ENCODE measurements around the gene PADI6. TPM values are rescaled to one million over a fixed set of nuclear protein-coding genes. Genes with fewer than 3 reads are reported as not detected.

PADI6 gene
- total and polyA plus RNA-seq, 10 of the 15 experiments (the other 5 are each of a cell fraction or from before 2014, with no cell fraction given) = not detected

DNA sequence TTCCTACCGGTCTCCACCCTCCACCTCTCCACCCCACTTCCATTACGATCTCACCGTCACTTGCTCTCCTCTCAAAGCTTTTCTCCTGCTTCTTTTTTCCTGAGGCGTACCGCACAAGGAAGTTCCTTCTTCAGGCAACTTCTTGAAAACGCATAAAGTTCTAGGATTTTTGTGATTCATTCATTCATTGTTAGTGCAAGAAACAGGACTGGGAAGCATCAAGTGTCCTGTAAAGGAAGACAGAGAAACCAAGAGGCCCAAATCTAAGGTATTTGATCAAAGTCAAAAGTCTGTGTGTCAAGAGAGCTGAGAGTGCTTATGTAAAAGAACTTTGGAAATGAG lies 68.8 kb downstream of the PADI6 start:
- DNase-seq (ENCODE audit: low read depth, low spot score) (no peak), ATAC-seq (no peak), FAIRE-seq (no peak)
- intact Hi-C loops (cut with micrococcal nuclease; ENCODE audit: unreplicated experiment) (no loop called here), in situ Hi-C loops (cut with MboI) (no loop called here)
- Histone ChIP-seq H3K4me2 (ENCODE audit: control insufficient read depth, insufficient read depth) (no peak overlapping the region; the same call in 1 of the 2 replicates), H3K79me2 (ENCODE audit: control insufficient read depth, insufficient read depth, low read length) (peaks cover 31% of the 10 kb centered on the region), H3K27ac (ENCODE audit: control insufficient read depth, insufficient read depth) (no peak overlapping the region; the same call in 1 of the 2 replicates), H2AFZ (ENCODE audit: control insufficient read depth, low read depth, low read length) (no peak overlapping the region), H4K20me1 (ENCODE audit: control insufficient read depth, insufficient read depth) (peaks cover 3% of the 10 kb centered on the region; the same call in 1 of the 2 replicates), H3K27me3 (replicated peaks in 1 of 2; ENCODE audit: control insufficient read depth in 2 of 2, insufficient read depth in 2 of 2, low read length in 1 of 2) (no peaks in the 10 kb centered on the region), H3K4me3 (0 out of 2 replicates have a peak overlapping the region, but pooled peaks have one; percentile 28), H3K9ac (ENCODE audit: control insufficient read depth, insufficient read depth, low read length) (no peak overlapping the region), H3K36me3 (ENCODE audit: control insufficient read depth in 2 of 2, insufficient read depth in 2 of 2, low read length in 1 of 2) (0 out of 4 replicates have a peak, but pooled peaks cover 2 to 5% of the 10 kb centered on the region in 2 experiments), H3K4me1 (ENCODE audit: control insufficient read depth, insufficient read depth, low read length) (peaks cover 23% of the 10 kb centered on the region), H3K9me3 (replicated peaks; ENCODE audit: control insufficient read depth, insufficient read depth, low read length) (no peaks in the 10 kb centered on the region)
- no TSS peak for BruUV-seq (replicated peaks)
- CTCF ChIA-PET = interaction anchor here (0.9 to 1.4 kb wide), 4 partner anchors 11 to 146 kb away, joined by 3 to 7 read pairs (median 4); no protein-coding TSS in a partner anchor
- SMC1A ChIA-PET (ENCODE audit: uncharacterized antibody, unreplicated experiment) = no interaction called here
- WGBS (ENCODE audit: insufficient coverage, insufficient replicate concordance, low lambda C conversion rate, missing lambda C conversion rate) = 78% methylated on average over 6 of the region's 6 CpGs
- POLR2A ChIA-PET = no interaction called here
- RAD21 ChIA-PET (ENCODE audit: unreplicated experiment) = no interaction called here
- TF ChIP-seq KDM1A (IDR thresholded peaks at IDR 0.05; ENCODE audit: borderline replicate concordance) (no peak), CHD1 (IDR thresholded peaks at IDR 0.05; ENCODE audit: low read depth, low read length) (no peak), EP300 (IDR thresholded peaks at IDR 0.05; ENCODE audit: borderline replicate concordance in 1 of 2, control insufficient read depth in 1 of 2, low read depth in 2 of 2, low read length in 2 of 2) (no peak), EGR1 (IDR thresholded peaks at IDR 0.05; ENCODE audit: borderline replicate concordance in 1 of 2, low read depth in 2 of 2, low read length in 2 of 2) (no peak), EZH2 (IDR thresholded peaks at IDR 0.05; ENCODE audit: borderline replicate concordance, control insufficient read depth, low read depth, low read length) (no peak), YBX1 (IDR thresholded peaks at IDR 0.05) (no peak), SRF (IDR thresholded peaks at IDR 0.05; ENCODE audit: low read depth in 2 of 2, low read length in 2 of 2) (no peak), FOXM1 (IDR thresholded peaks at IDR 0.05; ENCODE audit: low read depth, low read length) (no peak)
- TF ChIP-seq, protein P1, sequence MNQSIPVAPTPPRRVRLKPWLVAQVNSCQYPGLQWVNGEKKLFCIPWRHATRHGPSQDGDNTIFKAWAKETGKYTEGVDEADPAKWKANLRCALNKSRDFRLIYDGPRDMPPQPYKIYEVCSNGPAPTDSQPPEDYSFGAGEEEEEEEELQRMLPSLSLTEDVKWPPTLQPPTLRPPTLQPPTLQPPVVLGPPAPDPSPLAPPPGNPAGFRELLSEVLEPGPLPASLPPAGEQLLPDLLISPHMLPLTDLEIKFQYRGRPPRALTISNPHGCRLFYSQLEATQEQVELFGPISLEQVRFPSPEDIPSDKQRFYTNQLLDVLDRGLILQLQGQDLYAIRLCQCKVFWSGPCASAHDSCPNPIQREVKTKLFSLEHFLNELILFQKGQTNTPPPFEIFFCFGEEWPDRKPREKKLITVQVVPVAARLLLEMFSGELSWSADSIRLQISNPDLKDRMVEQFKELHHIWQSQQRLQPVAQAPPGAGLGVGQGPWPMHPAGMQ (IDR thresholded peaks at IDR 0.05; ENCODE audit: borderline replicate concordance) = no peak
- TF ChIP-seq, protein P2, sequence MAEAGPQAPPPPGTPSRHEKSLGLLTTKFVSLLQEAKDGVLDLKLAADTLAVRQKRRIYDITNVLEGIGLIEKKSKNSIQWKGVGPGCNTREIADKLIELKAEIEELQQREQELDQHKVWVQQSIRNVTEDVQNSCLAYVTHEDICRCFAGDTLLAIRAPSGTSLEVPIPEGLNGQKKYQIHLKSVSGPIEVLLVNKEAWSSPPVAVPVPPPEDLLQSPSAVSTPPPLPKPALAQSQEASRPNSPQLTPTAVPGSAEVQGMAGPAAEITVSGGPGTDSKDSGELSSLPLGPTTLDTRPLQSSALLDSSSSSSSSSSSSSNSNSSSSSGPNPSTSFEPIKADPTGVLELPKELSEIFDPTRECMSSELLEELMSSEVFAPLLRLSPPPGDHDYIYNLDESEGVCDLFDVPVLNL (IDR thresholded peaks at IDR 0.05; ENCODE audit: low read depth, low read length) = no peak
